NCI-H748 treated with DMSO at 0.1 percent for 48 hours (cell line): Measurements from ENCODE around the gene ECSIT.

ENCODE experiments used
- DNase-seq: peaks from one replicate; lab custom pipeline; 2025; lab: John Stamatoyannopoulos, UW

ECSIT gene

GRCh38 chr19:11550265-11550664, 21.3 kb upstream of the ECSIT start:
- no peak for DNase-seq

- no peak for DNase-seq
Observed at GRCh38 chr19:11549386-11549953, 20.5 kb upstream of the ECSIT start.

GRCh38 chr19:11547929-11548700, 19.2 kb upstream of the ECSIT start:
- no peak for DNase-seq

- DNase-seq: no peak
Observed at GRCh38 chr19:11541238-11541637, 12.3 kb upstream of the ECSIT start.

- no peak for DNase-seq
Observed at GRCh38 chr19:11540645-11541044, 11.7 kb upstream of the ECSIT start.

GRCh38 chr19:11539495-11540365, 10.8 kb upstream of the ECSIT start:
- no peak for DNase-seq

GRCh38 chr19:11538232-11539036, 9.5 kb upstream of the ECSIT start, which contains the start of gene CNN1:
CNN1 (plus strand) TSS chr19:11538851; CDS start chr19:11538928, 77 bp downstream.
- DNase-seq: no peak

- peak; percentile 35 for DNase-seq
Observed at GRCh38 chr19:11535792-11536595, 7.1 kb upstream of the ECSIT start.

- DNase-seq: no peak
Observed at GRCh38 chr19:11534948-11535347, 6.0 kb upstream of the ECSIT start.

GRCh38 chr19:11534538-11534937, 5.6 kb upstream of the ECSIT start:
- no peak for DNase-seq

- peak; percentile 20 for DNase-seq
Observed at GRCh38 chr19:11530432-11530831, 1.5 kb upstream of the ECSIT start.

- DNase-seq: no peak
Observed at GRCh38 chr19:11519138-11519537, 9.8 kb downstream of the ECSIT start.

- no peak for DNase-seq
Observed at GRCh38 chr19:11513946-11514345, 15.0 kb downstream of the ECSIT start.

- DNase-seq: no peak
Observed at GRCh38 chr19:11510444-11510843, 18.5 kb downstream of the ECSIT start.

GRCh38 chr19:11507370-11508078, 21.4 kb downstream of the ECSIT start:
- DNase-seq: no peak

GRCh38 chr19:11506967-11507366, 22.0 kb downstream of the ECSIT start:
- DNase-seq: no peak

GRCh38 chr19:11506101-11506555, 22.8 kb downstream of the ECSIT start:
- no peak for DNase-seq

GRCh38 chr19:11505504-11506100, 23.3 kb downstream of the ECSIT start, which contains the start of gene ZNF653:
ZNF653 (minus strand) TSS chr19:11505839; CDS start chr19:11505786, 53 bp downstream.
- peak; percentile 81 for DNase-seq

- DNase-seq: peak; percentile 72
Observed at GRCh38 chr19:11505032-11505503, 23.9 kb downstream of the ECSIT start.
